ENCODE results near the gene ILKAP. TPM values are rescaled to one million over a fixed set of nuclear protein-coding genes. Genes with fewer than 3 reads are reported as not detected.

The ILKAP gene
- total RNA-seq, 1 donor from 2014 or later, result 34.1 TPM

DNA sequence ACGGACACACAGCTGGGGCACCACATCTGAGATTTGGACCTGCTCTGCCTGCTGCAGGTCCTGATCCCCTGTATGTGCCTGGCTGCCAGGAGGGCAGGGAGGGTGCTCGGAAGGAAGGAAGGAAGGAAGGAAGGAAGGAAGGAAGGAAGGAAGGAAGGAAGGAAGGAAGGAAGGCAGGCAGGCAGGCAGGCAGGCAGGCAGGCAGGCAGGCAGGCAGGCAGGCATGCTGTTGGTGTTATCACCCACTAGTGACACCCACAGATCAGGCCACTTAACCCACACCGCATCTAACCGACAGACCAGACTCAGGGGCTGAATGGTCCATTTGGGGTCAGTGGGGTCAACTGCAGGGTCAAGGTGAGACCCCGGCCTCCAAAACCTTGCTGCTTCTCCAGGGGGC is 59.2 kb downstream of the ILKAP start:
- H3K36me3 Mint-ChIP-seq (ENCODE audit: unreplicated experiment), result no peaks in the 10 kb centered on the region
- DNase-seq (ENCODE audit: extremely low spot score, unreplicated experiment), result no peak
- no peaks in the 10 kb centered on the region for H3K9me3 Mint-ChIP-seq (ENCODE audit: unreplicated experiment)
- TF ChIP-seq, protein P1, sequence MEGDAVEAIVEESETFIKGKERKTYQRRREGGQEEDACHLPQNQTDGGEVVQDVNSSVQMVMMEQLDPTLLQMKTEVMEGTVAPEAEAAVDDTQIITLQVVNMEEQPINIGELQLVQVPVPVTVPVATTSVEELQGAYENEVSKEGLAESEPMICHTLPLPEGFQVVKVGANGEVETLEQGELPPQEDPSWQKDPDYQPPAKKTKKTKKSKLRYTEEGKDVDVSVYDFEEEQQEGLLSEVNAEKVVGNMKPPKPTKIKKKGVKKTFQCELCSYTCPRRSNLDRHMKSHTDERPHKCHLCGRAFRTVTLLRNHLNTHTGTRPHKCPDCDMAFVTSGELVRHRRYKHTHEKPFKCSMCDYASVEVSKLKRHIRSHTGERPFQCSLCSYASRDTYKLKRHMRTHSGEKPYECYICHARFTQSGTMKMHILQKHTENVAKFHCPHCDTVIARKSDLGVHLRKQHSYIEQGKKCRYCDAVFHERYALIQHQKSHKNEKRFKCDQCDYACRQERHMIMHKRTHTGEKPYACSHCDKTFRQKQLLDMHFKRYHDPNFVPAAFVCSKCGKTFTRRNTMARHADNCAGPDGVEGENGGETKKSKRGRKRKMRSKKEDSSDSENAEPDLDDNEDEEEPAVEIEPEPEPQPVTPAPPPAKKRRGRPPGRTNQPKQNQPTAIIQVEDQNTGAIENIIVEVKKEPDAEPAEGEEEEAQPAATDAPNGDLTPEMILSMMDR (IDR thresholded peaks at IDR 0.05), result no peak
- H3K4me3 Mint-ChIP-seq (ENCODE audit: unreplicated experiment), result no peak overlapping the region
- H3K4me1 Mint-ChIP-seq (ENCODE audit: unreplicated experiment), result peaks cover 16% of the 10 kb centered on the region
- H3K27me3 Mint-ChIP-seq (ENCODE audit: unreplicated experiment), result no peaks in the 10 kb centered on the region
- no peak overlapping the region for H3K27ac Mint-ChIP-seq (ENCODE audit: unreplicated experiment)

DNA sequence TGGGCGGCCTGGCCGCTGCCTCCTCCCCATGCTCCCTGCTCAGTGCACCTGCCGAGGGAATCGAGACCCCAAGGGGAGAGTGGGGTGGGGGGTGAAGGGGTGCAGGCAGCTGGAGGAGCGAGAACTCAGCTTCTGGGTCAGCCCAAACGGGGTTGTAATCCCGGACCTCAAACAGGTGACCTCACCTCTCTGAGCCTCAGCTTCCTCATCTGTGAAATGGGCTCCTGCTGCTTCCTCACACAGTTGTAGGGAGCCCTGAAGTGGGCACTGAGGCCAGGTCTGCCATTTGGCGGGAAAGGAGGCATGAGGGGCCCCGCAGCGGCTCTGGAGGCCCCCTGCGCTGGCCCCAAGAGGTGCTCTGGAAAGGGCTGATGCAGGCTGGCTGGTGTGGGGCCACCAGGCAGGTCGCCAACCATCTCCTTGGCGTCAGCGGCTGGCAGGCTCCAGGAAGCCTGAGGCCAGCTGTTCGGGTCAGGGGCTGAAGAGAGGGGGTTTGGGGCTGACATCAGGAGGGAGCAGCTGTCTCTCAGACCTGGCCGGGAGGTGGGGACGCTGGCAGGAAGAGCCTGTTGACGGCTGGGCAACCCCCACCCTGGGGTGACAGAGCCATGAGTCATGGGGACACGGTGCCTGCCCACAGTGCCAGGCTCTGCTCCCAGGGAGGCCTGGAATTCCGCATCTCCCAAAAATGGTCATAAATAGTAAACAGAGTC is 60.1 kb downstream of the ILKAP start:
- no peak overlapping the region for H3K4me3 Mint-ChIP-seq (ENCODE audit: unreplicated experiment)
- H3K27ac Mint-ChIP-seq (ENCODE audit: unreplicated experiment), result no peak overlapping the region
- no peaks in the 10 kb centered on the region for H3K27me3 Mint-ChIP-seq (ENCODE audit: unreplicated experiment)
- H3K36me3 Mint-ChIP-seq (ENCODE audit: unreplicated experiment), result no peaks in the 10 kb centered on the region
- TF ChIP-seq, protein P1 (IDR thresholded peaks at IDR 0.05), result no peak
- H3K4me1 Mint-ChIP-seq (ENCODE audit: unreplicated experiment), result peaks cover 20% of the 10 kb centered on the region
- H3K9me3 Mint-ChIP-seq (ENCODE audit: unreplicated experiment), result no peaks in the 10 kb centered on the region
- no peak for DNase-seq (ENCODE audit: extremely low spot score, unreplicated experiment)

DNA sequence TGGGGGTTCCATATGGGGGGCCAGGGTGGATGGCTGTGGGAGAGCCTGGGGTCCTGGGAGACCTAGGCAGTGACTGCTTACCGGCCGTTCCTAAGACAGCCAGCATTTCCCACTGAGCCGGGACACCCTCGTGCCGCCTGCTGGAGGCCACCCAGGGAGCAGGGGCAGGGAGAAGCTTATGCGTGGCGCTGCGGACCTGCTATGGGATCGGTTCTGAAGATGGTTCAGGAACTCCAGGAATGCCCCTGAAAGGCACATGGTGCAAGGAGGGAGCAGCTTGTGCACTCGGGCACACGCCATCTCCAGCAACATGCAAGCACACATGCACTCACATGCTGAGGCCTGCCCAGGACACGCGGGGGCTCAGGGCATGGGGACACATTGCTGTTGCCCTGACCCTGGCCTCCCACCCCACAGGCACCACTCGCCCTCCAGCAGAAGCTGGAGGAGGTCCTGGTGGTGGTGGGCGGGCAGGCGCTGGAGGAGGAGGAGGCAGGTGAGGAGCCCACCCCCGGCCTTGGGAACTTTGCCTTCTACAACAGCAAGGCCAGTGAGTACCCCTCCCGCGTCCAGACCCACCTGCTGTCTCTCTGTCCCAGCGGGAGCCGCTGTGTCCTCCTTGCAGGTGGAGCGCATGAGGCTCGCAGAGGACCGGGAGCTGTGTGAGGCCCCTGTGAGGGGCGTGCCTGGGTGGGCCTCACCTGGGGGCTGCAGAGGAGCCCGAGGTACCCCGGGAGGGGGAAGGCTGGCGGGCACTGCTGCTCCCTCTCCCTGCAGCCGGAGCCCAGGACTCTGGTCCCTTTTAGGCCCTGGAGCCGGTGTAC is 60.9 kb downstream of the ILKAP start:
- H3K4me1 Mint-ChIP-seq (ENCODE audit: unreplicated experiment), result peaks cover 24% of the 10 kb centered on the region
- H3K27ac Mint-ChIP-seq (ENCODE audit: unreplicated experiment), result no peak overlapping the region
- no peaks in the 10 kb centered on the region for H3K9me3 Mint-ChIP-seq (ENCODE audit: unreplicated experiment)
- DNase-seq (ENCODE audit: extremely low spot score, unreplicated experiment), result no peak
- H3K36me3 Mint-ChIP-seq (ENCODE audit: unreplicated experiment), result no peaks in the 10 kb centered on the region
- H3K27me3 Mint-ChIP-seq (ENCODE audit: unreplicated experiment), result no peaks in the 10 kb centered on the region
- TF ChIP-seq, protein P1 (IDR thresholded peaks at IDR 0.05), result no peak
- no peak overlapping the region for H3K4me3 Mint-ChIP-seq (ENCODE audit: unreplicated experiment)

DNA sequence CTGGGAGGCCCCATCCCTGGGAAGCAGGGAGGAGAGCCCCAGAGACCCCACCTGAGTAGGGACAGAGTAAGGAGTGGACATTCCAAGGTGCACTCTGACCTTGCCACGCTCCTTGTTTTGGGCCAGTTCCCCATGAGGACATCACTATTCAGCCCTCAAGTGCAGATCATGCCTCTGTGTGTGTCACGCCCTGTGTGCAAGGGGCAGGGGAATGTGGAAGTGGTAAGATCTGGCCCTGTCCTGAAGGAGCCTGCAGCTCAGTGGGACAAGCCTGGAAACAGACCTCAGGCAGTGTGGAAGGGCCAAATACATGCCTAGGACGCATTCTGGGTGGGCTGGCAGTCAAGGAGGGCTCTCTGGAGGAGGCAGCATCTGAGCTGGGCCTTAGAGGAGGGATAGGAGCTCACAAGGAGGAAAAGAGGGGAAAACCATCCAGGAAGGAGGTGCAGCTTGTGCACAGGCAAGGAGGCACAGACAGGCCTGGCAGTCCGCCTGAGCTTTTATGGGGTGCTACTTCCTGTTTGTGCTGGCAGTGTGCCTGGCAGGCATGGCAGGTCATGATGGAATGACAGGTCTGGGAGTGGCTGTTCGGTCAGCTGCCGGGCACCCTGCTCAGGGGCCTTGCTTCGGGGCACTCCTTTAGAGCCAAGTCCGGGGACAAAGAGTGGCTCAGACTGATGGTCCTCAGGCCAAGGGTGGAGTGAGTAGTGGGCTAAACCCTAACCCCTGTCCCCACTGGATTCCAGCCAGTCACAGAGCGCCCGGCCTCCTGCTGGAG is 61.8 kb downstream of the ILKAP start:
- Mint-ChIP-seq H3K27ac (ENCODE audit: unreplicated experiment) (no peak overlapping the region), H3K27me3 (ENCODE audit: unreplicated experiment) (no peaks in the 10 kb centered on the region), H3K9me3 (ENCODE audit: unreplicated experiment) (no peaks in the 10 kb centered on the region), H3K4me3 (ENCODE audit: unreplicated experiment) (no peak overlapping the region), H3K4me1 (ENCODE audit: unreplicated experiment) (peaks cover 24% of the 10 kb centered on the region), H3K36me3 (ENCODE audit: unreplicated experiment) (no peaks in the 10 kb centered on the region)
- no peak for DNase-seq (ENCODE audit: extremely low spot score, unreplicated experiment)
- TF ChIP-seq, protein P1 (IDR thresholded peaks at IDR 0.05), result no peak
